GM21576 (cell line): ENCODE measurements around the gene CLDN11.

Source experiments
- ATAC-seq: cut with Tn5 transposase; IDR thresholded peaks from one replicate; pipeline ENCODE4 v1.9.1; 2021; ENCODE audit warnings: mild to moderate bottlenecking, moderate library complexity; ENCODE audit not compliant: unreplicated experiment

Gene CLDN11

DNA sequence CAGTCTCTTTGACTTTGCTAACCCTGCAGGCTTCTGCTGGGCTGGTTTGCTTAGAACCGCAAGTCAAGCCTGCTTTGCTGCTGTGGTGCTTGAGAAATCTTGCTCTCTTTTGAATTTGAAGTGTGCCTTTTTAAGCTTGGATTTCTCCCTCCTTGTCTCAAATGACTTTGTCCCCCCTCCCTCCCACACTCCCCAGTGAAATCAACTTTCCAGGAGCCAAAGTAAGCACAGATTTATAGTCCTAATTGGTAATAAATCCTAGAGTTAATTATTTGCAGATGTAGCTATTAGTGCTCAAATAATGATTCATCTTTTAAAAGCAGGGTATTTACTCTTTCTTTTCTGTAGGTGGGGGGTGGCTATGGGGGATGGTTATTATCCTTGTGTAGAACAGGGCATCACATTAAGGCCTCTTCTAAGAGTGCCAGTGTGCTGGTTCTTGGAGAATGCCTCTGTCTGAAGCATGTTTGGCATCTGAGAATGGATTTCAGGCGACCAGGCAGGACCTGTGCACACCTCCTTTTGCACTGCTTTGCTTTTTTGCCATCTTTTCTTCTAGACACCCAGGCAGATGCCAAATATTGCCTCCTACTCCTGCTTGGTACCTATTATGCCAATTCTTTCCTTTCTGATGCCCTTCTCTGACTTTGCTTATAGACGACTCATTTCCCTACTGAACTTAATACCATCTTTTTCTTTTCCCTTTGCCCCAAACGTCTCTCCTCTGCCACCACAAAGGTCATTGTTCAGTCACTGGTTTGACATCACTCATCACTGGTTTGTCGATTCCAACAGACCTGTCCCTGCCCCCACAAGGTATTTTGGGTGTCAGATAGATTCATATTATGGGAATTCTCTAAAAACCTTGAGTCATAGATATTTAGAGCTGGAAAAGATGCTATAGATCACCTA is 50.7 kb downstream of the CLDN11 start:
- ATAC-seq, result no peak

DNA sequence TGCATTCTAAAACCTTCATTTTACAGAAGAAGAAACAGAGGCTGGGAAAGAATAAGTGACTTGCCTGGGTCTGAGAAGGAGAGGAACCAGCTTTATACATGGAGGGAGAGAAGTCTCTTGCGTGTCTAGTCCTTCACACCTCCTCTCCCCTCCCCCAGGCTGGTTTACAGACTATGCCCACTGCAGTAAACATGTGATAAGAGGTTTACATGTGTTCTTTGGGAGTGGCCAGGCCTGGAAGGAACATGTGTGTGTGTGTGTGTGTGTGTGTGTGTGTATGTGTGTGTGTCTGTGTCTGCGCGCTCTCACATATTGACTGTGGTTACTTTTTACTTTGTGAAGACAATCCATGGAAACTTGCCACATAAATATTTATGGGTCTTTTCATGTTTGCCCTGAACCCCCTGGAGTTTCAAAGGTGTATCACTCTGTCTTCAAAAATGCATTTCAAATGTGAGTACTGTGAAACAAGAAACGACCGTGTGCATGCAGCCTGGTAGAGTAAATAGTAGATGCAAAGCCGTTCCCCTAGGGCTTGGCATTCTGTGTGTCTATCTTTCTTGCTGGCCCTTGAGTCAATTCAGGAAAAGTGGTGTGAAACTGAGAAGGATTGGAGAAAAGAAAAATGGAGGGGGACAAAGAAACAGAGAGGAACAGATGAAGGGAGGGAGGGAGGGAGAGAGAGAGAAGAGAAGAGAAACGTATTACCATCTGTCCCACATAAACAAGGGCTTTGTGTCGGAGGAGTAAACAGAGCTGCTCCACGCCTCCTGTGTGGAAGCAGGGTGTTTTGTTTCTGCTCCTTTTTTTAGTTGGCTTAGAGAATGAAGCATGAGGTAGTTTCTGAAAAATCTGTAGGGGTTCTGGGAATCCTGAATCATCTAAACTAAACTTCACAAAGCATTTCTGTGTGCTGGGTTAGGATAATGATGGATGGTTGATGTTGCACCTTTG is 51.7 kb downstream of the CLDN11 start:
- no peak for ATAC-seq

DNA sequence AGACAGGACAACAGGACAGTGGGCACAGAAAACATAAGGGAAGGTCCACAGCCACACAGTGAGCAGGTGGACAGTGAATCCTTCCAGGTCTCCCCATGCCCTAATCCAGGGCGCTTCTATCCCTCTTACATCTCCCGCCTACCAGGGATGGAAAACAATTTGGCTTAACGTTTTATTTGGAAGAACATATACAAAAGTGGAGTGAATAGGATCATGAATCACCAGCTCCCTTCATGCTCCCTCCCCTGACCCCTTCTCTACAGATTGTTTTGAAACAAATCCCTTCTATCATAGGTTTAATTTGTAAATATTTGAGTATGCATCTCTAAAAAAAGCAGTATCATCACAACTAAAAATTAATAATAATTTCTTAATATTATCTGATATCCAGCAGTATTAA is 52.5 kb downstream of the CLDN11 start:
- no peak for ATAC-seq

DNA sequence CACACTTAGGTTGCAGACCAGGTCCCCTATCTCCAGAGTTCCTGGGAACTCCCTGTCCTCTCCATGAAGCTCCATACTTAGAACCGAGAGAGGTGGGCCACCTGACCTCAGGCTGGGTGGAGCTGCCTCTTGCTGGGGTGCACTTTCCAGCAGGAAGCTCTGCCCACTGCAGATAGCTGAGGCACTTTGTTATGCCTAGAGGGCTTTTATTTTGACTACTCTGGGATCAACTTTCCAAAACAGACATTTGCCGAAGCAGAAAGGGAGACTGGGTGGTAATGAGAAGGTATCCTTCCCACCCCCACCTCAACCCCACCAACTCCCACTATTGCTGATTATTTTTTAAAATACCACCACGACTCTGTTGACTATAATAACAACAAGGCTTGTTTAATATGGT is 54.7 kb downstream of the CLDN11 start:
- no peak for ATAC-seq

DNA sequence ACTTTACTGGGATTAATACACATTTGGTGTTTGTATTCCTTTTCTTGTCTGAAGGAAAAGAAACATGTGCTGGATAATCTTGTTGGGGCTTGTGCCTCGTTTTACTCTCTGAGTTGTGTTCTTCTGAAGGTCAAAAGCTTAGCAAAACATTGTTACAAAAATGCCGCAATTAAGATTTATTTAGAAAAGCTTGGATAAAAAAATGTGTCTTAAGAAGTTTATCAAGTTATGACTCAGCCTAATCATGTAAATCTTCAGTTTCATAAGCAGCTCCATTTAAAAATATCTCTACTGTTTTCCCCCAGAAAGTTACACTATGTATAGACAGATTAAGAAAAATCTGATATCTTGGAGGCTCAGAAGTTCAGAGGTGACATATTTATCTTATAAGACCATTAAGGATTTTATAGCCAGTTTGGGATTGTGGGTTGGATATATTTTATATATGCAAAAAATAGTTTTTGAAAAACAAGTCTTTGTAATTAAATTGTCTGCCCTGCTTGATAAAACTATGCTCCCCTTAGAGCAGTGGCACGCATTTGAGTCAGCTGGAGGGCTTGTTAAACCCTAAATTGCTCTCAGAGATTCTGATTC is 56.5 kb downstream of the CLDN11 start:
- ATAC-seq, result no peak

DNA sequence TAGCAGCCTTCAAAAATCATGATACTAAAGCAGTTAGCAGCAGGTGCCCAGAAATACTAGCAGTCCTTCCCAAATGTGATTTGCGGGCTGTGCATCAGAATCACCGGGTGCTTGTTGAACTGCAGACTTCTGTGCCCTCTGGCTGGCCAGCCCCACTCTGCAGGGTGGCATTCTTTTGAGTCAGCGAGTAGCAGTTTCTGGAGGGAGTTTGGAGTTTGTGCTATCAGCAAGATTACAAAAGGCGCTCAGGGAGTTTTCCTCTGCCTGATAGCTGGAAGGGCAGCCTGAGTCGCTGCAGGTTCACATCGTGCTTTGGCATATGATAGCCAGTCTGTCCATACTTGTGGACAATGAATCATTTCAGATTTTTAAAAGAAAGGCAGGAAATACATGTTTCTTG is 57.6 kb downstream of the CLDN11 start:
- ATAC-seq, result no peak

DNA sequence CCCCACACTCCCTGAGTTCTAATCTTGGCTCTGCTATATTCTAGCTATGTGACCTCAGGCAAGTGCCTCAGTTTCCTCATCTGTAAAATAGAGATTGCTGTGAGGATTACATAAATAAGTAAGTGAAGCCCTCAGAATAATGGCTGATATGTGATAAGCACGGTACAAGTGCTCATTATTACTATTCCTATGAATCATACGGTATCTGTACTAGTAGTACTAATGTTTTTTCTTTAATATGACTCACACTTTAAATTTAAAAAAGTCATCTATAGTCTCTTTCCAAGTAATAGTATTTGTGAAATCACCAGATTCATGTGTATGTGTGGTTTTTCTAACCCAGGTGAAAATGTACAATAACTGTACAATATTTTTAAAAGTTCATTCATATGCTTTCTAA is 58.7 kb downstream of the CLDN11 start:
- no peak for ATAC-seq

DNA sequence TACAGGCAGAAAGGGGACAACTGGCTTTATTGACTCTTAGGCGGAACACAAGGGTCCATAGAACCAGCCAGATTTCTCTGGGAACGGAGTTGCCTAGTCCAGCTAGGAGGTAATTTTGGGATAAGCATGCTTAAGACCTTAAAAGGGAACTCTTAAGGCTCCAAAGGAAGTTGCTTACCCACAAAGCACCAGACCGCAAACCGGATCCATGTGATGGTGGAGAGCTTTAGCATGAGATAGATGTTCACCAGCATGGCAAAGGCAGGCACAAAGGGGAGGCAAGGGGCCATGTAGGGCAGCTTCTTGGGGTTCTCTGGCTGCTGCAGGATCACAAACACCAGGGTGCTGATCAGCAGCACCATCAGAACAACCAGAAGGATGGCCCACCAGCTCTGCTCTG is 61.4 kb downstream of the CLDN11 start:
- no peak for ATAC-seq

DNA sequence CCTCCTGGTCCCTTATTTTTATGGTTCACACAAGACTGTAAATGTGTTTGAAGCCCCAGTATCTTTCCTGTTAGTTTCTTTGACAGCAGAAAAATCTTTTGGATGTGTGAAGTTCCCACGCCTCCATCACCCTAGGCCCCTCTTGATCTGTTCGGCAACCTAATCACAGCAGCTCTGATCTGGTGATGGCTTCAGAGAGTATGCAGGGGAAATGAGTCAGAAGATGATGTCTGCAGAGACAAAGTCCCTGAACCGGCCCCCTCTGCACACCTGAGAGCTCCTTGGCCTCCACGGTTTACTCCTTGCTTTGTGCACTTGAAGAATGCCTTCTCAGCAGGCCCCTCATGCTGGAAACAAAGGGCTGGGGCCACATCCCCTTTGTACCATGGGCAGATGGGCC is 63.5 kb downstream of the CLDN11 start:
- ATAC-seq, result no peak

DNA sequence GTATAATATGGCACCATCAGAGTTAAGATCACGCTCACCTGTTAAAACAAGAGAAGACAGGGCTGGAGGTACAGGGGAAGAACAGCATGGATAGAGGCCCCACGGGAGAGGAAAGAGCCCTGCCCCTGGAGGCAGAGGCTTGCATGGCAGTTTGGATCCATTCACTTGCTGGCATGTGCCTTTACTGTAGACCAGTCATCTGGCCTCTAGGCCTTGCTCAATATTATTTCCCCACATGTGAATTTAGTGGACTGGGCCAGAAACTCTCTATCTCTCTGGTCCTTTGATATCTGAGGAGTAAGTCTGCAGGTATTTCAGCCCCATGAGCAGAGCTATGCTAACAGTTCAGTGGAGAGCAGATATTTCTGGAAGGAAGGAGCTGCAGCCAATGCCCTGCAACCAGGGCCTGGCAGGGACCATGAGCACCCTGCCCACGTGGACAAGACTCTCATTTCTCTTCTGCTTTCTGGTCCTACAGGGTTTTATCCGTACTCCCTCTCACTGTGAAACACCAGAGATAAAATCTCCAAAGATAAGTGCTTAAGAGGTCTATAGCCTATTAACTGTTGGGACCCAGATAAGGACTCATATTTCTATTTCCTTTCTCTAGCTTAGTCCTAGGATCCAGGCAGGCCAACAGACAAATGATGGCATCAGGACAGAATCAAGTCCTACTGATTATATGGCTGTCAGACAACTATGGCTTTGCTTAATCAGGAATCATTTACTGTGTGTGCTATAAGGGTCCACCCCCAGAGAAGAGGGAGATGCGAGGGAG is 65.0 kb downstream of the CLDN11 start:
- ATAC-seq, result no peak
